HG02973 (cell line): Measurements from ENCODE around the gene SCN7A.

Source experiments
- ATAC-seq: cut with Tn5 transposase; IDR thresholded peaks from one replicate; pipeline ENCODE4 v1.9.1; 2021; ENCODE audit warnings: moderate library complexity; ENCODE audit not compliant: unreplicated experiment

The SCN7A gene

DNA sequence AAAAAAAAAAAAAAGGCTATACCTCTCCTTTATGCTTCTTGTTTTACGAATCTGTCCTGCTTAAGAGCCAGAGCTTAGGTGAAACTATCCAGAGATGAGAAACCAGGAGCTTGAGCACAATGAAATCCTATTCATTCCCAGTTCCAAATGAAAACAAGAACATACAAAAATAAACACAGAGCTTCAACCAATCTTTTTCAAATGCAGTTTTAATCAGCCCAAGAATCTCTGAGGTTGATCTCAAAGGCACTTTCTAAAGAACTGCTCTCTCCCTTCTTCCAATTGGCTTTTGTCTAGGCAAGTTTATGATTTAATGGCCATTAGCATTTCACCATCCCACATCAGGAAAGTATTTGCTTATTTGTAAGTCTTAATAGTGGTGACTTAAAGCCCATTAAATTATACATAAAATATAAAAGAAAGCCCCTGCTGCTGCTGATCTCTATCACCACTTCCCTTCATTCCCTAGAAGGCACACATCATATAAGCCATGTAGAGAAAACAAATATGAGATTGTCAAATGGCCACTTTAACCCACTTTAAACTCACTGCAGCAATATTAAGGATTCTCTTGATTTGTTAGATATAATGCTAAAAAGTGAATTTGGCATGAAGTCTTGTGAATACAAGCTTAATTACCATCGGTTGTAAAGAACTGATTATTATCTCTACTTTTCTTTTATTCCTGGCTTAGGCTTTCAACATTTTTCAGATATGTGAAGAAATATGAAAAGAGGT, 89.0 kb downstream of the SCN7A start:
- no peak for ATAC-seq

DNA sequence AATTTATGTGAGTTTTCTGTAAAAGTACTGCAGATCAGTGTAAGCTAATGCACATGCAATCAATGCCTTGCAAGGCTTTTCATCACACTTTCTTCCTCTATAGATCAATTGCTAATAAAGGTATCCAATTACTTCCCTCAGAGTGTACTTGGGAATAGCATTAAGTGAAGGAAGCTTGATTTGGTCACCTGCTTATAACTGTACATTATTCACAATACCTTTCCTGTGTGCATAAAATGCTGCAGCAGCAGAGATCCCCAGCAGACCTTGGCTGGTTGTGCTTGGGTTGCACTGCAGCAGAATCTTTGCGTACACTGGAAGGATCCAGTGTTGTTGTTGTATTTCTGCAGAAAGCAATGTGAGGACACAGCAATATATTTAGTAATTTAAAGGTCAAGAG, 99.8 kb downstream of the SCN7A start:
- no peak for ATAC-seq

DNA sequence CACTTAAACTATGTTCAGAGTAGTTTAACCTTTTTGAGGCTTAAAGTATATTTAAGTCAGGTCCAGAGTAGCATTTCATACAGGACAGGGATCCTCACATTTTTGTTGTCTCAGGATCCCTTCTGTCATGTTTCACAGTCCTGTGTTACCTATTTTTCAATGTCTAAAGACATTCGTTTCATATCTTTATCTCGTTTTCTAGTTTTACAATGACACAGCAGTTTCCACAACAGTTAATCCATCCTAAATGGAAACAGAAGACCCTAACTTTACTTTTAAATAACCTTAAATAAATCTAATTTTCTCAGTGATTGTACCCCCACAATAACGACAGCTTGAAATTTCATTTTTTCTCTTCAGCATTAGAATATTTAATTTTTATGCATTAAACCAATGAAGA, 101.0 kb downstream of the SCN7A start:
- ATAC-seq = no peak

DNA sequence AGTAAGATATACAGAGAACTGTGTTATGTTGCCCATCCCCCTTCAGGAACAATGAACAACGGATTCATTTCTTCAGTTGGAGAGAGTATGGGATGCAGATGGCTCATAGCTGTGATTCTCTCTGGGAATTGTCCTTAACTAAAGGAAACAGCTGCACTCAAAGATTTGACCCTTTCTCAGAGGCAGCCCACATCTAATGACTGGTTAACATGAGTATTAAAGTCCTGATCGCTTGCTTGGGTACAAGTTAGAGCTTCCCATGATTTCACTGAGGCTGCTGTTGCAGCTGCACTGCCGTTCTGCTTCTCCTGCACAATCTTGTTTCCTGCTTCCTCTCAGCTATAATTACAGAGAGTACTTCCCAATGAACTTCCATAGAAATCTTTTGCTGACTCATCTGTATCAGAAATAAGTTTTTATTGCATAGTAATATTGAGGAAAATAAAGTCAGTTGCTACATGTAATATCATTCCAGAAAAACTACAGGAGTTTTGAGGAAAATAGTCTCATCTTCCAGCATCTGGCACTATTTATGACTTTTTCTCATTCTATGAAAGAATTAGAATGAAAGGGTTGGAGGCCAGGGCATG, 105.5 kb downstream of the SCN7A start:
- no peak for ATAC-seq

DNA sequence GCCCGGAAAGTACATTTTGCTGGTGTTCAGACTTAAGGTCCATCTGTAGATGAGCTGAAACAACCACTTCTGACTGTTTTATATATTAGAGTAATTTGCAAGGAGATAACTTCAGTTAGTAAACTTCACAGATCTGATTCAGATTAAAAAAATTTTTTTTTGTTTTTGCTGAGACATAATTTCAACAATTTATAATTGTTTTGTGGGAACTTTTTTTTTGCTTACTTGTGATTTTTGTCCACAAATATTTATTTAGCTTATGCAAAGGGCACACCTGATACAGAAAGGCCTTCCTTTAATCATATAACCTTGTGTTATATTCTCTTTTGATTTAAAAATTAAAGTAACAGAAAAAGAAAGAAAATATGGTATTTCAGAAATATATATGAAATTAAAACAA, 108.7 kb downstream of the SCN7A start:
- no peak for ATAC-seq

DNA sequence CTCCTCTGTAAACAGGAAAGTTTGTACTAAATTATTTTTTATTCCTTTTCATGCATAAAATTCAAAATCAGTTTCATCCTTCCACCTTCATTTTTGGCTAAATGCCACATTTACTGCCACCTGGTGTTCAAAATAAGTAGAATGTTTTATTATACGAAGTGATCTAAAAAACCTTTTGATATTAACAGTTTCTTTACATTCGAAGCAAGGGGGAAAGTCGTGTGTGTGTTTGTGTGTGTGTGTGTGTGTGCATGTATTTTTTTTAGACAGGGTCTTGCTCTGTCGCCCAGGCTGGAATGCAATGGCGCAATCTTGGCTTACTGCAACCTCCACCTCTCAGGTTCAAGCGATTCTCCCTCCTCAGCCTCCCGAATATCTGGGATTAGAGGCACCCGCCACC, 109.3 kb downstream of the SCN7A start:
- no peak for ATAC-seq

DNA sequence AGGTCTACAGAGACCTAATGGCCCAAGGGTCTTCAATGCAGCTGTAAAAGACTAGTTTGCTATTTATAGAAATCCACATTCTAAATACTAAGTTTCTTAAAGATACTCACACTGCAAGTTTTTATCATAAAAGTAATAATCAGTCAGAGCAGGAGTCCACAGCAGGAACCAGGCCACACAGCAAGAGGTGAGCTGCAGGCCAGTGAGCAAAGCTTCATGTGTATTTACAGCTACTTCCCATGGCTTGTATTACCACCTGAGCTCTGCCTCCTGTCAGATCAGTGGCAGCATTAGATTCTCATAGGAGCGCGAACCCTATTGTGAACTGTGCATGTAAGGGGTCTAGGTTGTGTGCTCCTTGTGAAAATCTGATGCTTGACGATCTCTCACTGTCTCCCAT, 111.6 kb downstream of the SCN7A start:
- no peak for ATAC-seq

DNA sequence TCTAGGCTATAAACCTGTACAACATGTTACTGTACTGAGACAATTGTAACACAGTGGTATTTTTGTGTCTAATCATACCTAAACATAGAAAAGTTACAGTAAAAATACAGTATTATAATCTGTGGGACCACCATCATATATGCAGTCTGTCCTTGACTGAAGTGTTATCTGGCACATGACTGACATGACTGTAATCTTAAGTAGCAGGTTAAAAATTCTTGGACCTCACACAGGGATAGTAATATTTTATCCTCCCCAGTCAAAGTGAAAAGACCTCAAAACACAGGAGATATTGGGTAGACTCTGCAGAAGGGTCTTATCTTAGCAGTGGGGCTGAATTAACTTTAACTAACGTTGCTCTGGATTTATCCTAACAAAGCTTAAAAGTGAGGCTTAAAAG, 113.4 kb downstream of the SCN7A start:
- ATAC-seq = no peak

DNA sequence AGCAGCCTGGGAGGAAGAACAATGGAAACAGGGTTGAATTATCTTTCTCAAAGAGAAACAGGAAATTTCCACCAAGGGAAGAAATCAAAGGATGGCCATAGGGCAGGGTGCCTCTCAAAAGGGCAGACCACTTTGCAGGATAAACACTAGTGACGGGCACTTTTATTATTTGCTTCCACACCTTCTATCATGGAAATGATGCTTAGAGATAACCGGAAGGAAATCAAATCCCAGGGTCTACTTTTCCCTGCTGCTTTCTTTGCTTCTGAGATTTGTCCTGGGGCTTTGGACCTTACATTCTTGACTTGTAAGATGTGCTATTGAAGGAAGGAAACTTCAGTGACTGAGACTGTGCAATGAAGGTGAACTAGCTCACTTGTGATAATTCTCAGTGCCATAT, 117.2 kb downstream of the SCN7A start:
- no peak for ATAC-seq

DNA sequence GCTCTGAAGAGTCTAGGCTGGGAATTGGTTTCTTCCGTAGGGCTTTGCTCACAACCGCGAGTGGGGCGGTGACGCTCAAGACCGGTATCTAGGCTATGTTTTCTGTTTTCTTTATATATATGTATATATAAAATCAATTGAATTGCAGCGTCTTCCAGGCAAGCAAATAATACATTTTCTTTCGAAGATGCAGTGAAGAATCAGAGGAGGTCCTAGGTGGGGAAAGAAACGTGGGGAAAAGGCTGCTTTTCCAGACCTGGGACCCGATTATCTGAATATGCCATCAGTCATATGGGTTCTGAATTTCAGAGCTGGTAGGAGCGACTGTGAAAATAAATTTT, 117.6 kb downstream of the SCN7A start:
- no peak for ATAC-seq

DNA sequence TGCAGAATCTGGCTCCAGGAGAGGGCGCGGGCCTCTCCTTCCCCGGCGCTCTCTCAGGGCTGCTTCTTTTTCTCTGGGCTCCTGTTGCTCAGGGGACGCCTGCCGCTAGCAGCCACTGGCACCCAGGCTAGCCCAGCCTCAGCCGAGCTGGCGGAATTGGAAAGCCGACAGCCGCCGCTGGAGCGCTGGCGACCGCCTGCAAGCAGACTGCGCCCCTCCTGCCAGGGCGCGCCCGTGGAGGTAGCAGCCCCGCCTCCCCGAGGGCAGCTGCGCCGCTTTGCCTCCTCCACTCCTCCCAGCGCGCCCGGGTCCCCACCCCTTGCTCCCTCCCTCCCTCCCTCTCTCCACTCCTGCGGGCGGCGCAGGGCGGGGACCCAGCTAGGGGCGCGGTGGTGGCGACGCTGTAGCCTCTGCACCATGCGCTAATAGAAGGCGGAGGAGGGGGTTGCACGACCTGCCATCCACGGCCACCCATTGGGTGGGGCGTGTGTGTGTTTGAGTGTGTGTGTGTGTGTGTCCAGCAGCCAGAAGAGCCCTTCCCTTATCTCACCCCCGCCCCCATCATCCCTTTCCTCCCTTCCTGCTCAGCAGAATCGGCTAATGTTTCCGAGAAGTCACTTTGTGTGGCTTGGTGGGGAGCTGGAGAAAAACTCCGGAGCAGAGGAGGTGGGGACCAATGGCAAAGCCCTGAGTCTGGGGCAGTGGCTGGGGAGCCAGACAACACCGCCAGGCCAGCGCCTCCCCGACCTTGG, 118.1 kb downstream of the SCN7A start, which contains the start of gene SCN9A:
SCN9A (minus strand) TSS at position 209 of the 752 bp plus-strand sequence. CDS start 64,188 bp downstream, outside the sequence.
- ATAC-seq = peak; percentile 47

DNA sequence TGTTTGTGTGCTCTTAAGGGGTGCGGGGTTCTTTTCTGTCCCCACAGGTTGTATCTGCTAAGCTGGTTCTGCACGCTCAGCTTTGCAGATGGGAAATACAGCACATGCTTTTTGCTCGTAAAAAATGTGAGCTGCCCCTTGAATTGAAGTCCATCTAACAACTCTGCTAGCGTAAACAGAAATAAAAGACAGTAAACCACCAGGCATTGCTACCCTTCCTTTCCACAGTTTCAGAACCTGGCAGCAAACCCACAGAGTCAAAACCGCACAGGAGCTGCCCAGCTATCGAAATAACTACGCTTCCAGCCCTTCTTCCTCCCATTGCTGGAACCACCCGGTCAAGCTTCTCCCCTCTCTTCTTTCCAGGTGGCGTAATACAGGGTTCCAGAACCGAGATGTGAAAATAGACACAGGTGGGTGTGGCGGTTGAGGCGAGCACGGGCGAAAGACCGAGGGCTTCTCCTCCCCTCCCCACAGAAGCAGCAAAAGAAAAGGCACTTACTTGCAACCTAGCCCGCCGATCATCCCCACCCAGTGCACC, 118.8 kb downstream of the SCN7A start:
- ATAC-seq = peak; percentile 5

DNA sequence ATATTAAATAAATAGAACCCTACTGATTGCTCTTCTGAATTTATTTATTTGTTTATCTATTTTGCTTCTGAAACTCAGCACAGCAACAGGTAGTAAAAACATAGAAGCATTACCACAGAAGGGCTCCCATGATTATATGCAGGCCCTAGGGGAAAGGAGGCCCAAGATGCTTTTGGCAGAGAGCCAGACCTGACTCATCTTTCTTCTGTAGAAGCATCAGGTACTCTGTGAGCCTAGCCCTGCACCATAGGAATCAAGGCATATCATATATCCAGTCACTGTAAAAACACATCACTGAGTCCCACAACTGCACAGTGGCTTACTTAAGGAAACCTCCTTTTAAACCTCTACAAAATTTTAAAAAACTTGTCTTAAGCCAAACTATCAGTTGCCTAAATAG, 120.1 kb downstream of the SCN7A start:
- no peak for ATAC-seq

DNA sequence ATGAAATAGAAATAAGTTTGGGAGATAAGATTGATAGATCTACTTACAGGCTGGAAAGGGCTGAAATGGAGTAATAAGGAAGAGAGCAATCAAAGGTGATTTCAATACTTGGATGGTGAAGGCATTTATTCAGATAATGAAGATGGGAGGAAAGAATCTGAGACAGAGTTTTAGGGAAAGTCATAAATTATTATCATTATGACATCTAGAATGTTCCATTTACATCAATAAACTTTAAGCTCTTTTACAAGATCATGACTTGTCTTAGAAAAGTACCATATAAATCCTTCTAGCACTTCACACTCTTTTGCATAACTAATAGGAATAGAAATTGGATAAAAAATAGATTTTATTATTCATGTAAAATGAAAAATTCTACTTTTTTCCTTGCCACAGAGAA, 120.5 kb downstream of the SCN7A start:
- ATAC-seq = no peak

DNA sequence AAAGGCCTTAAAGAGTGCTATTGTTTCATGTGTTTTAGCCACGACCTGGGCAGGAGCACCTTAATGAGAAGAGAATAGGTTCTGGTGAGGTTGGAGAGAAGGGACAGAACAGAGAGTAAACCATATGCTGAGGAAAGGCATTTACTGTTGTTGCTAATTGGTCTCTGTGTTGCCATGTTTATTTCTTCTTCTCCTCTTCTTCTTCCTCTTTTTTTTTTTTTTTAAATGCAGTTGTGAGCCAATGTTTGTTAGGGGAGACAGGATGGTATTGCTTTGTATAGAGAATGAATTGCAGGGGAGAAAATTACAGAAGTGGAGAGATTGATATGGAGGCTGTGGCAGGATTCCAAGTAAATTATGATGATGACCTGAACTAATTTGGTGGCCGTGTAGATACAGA, 120.9 kb downstream of the SCN7A start:
- no peak for ATAC-seq

DNA sequence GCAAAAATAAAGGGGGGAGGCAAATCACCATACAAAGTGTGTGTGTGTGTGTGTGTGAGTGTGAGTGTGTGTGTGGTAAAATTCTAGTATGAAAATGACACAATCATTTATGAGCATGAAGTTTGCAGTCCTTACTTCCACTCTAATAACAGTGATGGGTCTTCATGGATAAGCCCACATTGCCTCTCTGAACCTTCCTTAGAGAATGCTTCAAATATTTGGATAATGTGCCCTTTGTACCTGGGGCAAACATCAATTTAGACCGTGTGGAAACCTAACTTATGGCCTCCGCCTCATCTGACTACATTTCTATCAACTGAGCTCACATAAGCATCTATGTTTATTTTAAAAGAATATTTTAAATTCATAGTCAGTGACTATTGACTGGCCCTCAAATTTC, 122.0 kb downstream of the SCN7A start:
- ATAC-seq = no peak

DNA sequence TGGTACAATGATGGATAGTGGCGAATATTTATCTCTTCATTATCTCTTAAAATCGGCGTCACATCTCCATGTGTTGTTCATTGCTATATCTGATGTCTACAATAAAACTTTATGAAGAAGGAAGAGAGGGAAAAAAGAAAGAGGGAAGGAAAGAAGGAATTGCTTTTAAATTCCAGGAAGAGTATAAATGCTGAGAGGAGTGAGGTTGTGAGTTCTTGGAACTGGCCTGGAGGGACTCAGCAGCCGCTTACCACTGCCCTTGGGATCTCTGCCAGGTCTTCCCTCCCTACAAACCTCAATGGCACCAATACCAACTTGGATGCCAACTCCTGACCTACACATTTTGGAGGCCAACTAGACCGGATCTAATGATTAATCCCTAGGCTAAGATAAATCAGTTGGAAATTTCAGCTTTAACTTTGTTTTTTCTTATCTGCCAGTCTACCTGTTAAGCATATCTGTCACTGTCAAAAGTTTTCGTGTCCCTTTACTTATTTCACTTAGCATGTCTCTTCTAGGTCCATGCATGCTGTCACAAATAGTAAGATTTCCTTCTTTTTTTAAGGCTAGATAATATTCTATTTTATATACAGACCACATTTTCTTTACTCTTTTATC, 128.1 kb downstream of the SCN7A start:
- no peak for ATAC-seq

DNA sequence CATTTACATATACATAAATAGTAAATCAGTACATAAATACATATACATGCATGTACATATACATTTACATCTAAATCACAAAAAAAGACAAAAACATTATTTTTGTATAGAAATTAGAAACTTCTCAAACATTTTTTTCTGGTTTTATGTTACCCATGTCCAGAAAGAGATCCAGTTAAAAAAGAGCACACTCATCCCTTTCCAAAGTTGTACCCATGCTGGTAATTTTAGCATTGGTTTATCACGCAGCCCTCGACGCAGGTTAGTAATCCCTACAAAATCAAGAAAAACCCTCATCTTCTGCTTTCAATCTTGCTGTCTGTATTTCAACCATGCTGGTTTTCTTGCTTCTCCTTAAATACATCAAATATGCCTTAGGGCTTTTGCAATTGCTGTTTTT, 128.8 kb downstream of the SCN7A start:
- no peak for ATAC-seq

DNA sequence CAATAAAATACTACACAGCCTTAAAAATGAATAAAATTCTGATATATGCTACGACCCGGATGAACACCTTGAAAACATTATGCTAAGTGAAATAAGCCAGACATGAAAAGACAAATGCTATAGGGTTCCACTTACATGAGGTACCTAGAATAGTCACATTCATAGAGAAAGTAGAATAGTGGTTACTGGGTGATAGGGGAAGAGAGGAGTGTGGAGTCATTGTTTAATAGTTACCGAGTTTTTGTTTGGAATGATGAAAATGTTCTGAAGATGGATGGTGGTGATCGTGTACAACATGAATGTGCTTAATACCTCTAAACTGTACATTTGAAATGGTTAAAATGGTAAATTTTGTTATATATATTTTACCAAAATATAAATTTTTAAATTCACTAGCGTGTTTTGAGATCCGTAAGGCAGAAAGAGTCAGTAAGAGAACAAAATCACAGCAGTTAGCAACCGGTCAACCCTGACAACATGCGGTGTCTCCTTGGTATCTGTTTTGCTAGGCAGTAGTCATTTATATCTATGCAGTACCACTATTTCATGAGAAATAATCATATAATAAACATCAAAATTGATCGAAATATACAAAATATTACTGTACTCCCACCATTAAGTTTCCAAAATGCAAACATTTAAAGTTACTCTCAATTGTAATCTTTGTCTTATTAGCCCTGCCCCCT, 129.4 kb downstream of the SCN7A start:
- no peak for ATAC-seq

DNA sequence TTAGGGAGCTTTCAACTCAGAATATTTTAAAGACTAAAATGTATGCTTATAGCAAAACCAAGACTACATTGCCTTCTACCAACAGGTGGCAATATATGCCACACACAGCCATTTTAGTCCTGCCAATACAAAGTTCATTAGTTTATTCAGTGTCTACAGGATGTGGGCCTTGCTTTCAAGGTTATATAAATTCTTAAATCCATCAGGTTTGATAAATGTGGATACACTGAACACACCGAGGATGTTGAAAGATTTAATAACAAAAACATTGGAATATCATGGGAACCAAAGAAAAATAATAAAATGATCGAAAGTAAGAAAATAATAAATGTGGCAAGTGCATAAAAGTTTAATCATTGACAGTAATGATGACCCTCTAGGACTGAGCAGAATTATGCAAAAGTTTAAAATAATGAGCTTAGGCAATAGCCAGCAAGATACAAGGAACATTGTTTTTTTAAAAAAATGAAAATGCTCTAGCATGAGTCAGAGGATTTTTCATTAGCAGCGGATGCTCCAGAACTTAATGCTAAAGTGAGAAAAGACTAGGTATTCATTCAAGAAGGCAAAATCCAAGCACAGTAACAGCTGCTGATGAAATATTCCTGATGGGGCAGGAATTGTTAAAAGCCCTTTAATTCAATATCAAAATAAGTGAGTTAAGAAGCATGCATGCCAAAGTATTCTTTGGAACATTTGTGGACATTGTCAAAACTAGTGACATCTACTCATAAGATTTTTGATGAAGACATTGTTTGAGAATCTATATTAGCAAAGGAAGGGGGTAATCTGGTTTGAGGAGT, 132.5 kb downstream of the SCN7A start:
- ATAC-seq = no peak
